Kidney (tissue), 14 donors: ENCODE data around the gene ADGRD1. TPM values are rescaled to one million over a fixed set of nuclear protein-coding genes. Genes with fewer than 3 reads are reported as not detected.
A peak's percentile ranks its signal among the peaks of the same experiment; 100 is the strongest.

Source experiments
- DNase-seq, 5 donors: peaks; one replicate each; pipeline ENCODE4 v3.0.0-alpha.2; 2013 to 2020
- FAIRE-seq: peaks from 2 replicates; lab custom pipeline; 2012; peaks lifted over from hg19 to GRCh38; lab: Jason Lieb, UNC
- H3K27ac ChIP-seq, 2 donors: one replicate each; pipeline ENCODE4 v1.7.0; 2013; ENCODE audit warnings: low read depth in 2 of 2, low read length in 2 of 2, inconsistent platforms in 1 of 2
- H3K27me3 ChIP-seq: one replicate; pipeline ENCODE4 v1.7.1; 2013; ENCODE audit warnings: low read length, inconsistent platforms; ENCODE audit not compliant: control insufficient read depth, insufficient read depth
- H3K36me3 ChIP-seq, 3 donors: one replicate each; pipeline versions ENCODE4 v1.7.0 to v1.7.1; 2013; ENCODE audit warnings: low read length in 3 of 3, control low read depth in 1 of 3, inconsistent platforms in 1 of 3; ENCODE audit not compliant: insufficient read depth in 3 of 3, control insufficient read depth in 2 of 3
- H3K4me1 ChIP-seq, 3 donors: one replicate each; pipeline versions ENCODE4 v1.7.0 to v1.7.1; 2013; ENCODE audit warnings: low read length in 3 of 3, inconsistent platforms in 1 of 3, low read depth in 1 of 3; ENCODE audit not compliant: control insufficient read depth in 2 of 3, insufficient read depth in 2 of 3
- H3K4me3 ChIP-seq, 3 donors: one replicate each; pipeline versions ENCODE4 v1.7.0 to v1.8.1; 2013; ENCODE audit warnings: low read length in 3 of 3, control low read depth in 1 of 3, inconsistent platforms in 1 of 3
- H3K9ac ChIP-seq, 3 donors: one replicate each; pipeline versions ENCODE4 v1.7.0 to v1.7.1; 2013; ENCODE audit warnings: low read length in 3 of 3, control low read depth in 1 of 3, inconsistent platforms in 1 of 3
- H3K9me3 ChIP-seq, 3 donors: one replicate each; pipeline versions ENCODE4 v1.7.0 to v1.7.1; 2013; ENCODE audit warnings: low read length in 3 of 3, control low read depth in 1 of 3, inconsistent platforms in 1 of 3; ENCODE audit not compliant: control insufficient read depth in 2 of 3, insufficient read depth in 1 of 3
- CTCF ChIP-seq: IDR thresholded peaks from 3 replicates; pipeline ENCODE4 v1.5.1; 2012; ENCODE audit warnings: mild to moderate bottlenecking, moderate library complexity, borderline replicate concordance; ENCODE audit not compliant: insufficient read depth; ENCODE audit errors: extremely low read depth
- intact Hi-C: fragments of 100-400 bp; cut with DNase I; formaldehyde crosslinking; loops from one replicate; pipeline ENCODE4 v1.11.1; 2022
- polyA plus RNA-seq: library from polyadenylated mRNA; stranded (reverse); fragments of 350-450 nt; fragmentation: Illumina TruSeq; extraction: RNeasy Lipid Tissue Mini Kit (QIAGEN cat#74804); gene quantifications from one replicate; pipeline ENCODE4 v1.2.3, GENCODE V29; 2014; ENCODE audit warnings: low read depth, low replicate concordance; ENCODE audit not compliant: insufficient read depth
- total RNA-seq: library from RNA; stranded (reverse); fragmentation: NEBNext Ultra II Directional; extraction: Animal tissue kit (Norgen Biotek cat#: 25700); gene quantifications from one replicate; pipeline ENCODE4 v1.2.1, GENCODE V29; 2021
- donor health status: control.
- donor health status: control.
- donor health status: control.
- donor health status: control.
- donor health status: control.
- donor health status: DM: yes; HTN: yes; CAD: no.
- donor health status: Normal renal cell carcinoma (clear cell type).

The ADGRD1 gene
- total and polyA plus RNA-seq, 2 donors from 2014 or later: 1.7 to 6.7 TPM

- Histone ChIP-seq H3K36me3 (no peaks in the 10 kb centered on the region), H3K9me3 (peaks cover 0 to 6% (median 0%) of the 10 kb centered on the region in 3 donors), H3K9ac (no peak overlapping the region), H3K4me1 (no peaks in the 10 kb centered on the region), H3K27me3 (no peaks in the 10 kb centered on the region), H3K27ac (no peak overlapping the region), H3K4me3 (no peak overlapping the region)
- intact Hi-C loops: no loop called here
- no peak for DNase-seq
- TF ChIP-seq CTCF: no peak
- no peak for FAIRE-seq
Measured at GRCh38 chr12:130911193-130911592, 42.5 kb upstream of the ADGRD1 start.

- intact Hi-C loops: no loop called here
Measured at GRCh38 chr12:130911933-130912332, 41.8 kb upstream of the ADGRD1 start.

GRCh38 chr12:130916241-130916911, 37.3 kb upstream of the ADGRD1 start:
- Histone ChIP-seq H3K4me1 (peaks cover 0 to 4% (median 0%) of the 10 kb centered on the region in 3 donors), H3K36me3 (no peaks in the 10 kb centered on the region), H3K9ac (peak overlapping the region in 1 of 3 donors; percentile 50), H3K27me3 (no peaks in the 10 kb centered on the region), H3K27ac (no peak overlapping the region), H3K4me3 (peak overlapping the region in 2 of 3 donors; percentile 46 to 57), H3K9me3 (no peaks in the 10 kb centered on the region)
- intact Hi-C loops: no loop called here
- DNase-seq (peak in 4 of 5 donors; percentile 78 to 90 (median 86)), FAIRE-seq (no peak)
- peak; percentile 88 for TF ChIP-seq CTCF

More at GRCh38 chr12:130911933-130912332, 41.8 kb upstream of the ADGRD1 start:
- no peak overlapping the region for H3K27ac ChIP-seq
- H3K4me1 ChIP-seq: peaks cover 0 to 4% (median 0%) of the 10 kb centered on the region in 3 donors
- no peak for TF ChIP-seq CTCF
- no peaks in the 10 kb centered on the region for H3K36me3 ChIP-seq
- H3K9ac ChIP-seq: no peak overlapping the region
- peaks cover 0 to 6% (median 0%) of the 10 kb centered on the region in 3 donors for H3K9me3 ChIP-seq
- DNase-seq (no peak), FAIRE-seq (no peak)
- H3K4me3 ChIP-seq: no peak overlapping the region
- no peaks in the 10 kb centered on the region for H3K27me3 ChIP-seq

- intact Hi-C loops: no loop called here
- Histone ChIP-seq H3K27me3 (no peaks in the 10 kb centered on the region), H3K4me1 (peaks cover 0 to 4% (median 0%) of the 10 kb centered on the region in 3 donors), H3K9me3 (no peaks in the 10 kb centered on the region), H3K9ac (no peak overlapping the region), H3K27ac (no peak overlapping the region), H3K4me3 (no peak overlapping the region), H3K36me3 (no peaks in the 10 kb centered on the region)
- FAIRE-seq: no peak
- no peak for DNase-seq
- TF ChIP-seq CTCF: no peak
Measured at GRCh38 chr12:130917607-130918006, 36.1 kb upstream of the ADGRD1 start.
